ENCODE measurements around the gene MSLN. TPM values are rescaled to one million over a fixed set of nuclear protein-coding genes. Genes with fewer than 3 reads are reported as not detected.

The MSLN gene
- total and polyA plus RNA-seq, 9 of the 15 experiments (the other 6 are each of a cell fraction or from before 2014, with no cell fraction given): not detected

DNA sequence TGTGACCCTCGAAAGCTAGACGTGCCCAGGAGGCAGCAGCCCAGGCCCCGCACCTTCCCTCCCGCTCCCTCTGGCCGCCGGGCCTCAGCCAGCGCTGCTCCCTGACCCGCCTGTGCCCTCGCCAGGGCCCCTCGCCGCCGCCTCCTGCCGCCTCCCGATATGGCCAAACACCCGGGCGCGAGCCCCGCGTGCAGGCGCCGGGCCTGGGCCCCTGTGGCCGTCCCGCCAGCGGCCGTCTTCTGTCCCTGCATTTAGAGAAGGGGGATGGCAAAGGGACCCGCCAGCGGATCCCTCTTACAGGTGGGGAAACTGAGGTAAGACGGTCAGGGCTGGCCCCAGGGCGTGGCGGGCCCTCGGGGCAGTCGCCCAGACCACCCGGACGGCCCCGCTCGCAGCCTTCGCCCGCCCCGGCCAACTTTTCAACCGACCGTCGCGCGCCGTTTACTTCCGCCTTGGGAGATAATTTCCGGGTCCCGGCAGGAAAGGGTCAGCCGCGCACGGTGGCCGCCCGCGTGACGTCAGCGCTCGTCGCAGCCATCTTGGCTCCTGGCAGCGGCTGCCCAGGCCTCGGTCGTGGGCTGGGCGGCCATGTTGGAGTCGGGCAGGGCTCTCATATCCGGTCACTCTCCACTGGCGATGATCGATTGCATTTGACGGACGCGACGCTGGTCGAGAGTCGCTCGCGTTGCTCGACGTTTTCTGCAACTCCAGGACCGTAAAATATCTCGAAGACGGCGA is 47.0 kb downstream of the MSLN start (continued):
- peak in 1 of 2 experiments; percentile 78; a peak in 2 of 4 replicates for TF ChIP-seq MLLT1 (IDR thresholded peaks at IDR 0.05)
- 0 out of 2 replicates have a peak, but pooled peaks have one; percentile 32 for TF ChIP-seq EGR1 (conservative IDR thresholded peaks at IDR 0.05)
- TF ChIP-seq, protein P1, sequence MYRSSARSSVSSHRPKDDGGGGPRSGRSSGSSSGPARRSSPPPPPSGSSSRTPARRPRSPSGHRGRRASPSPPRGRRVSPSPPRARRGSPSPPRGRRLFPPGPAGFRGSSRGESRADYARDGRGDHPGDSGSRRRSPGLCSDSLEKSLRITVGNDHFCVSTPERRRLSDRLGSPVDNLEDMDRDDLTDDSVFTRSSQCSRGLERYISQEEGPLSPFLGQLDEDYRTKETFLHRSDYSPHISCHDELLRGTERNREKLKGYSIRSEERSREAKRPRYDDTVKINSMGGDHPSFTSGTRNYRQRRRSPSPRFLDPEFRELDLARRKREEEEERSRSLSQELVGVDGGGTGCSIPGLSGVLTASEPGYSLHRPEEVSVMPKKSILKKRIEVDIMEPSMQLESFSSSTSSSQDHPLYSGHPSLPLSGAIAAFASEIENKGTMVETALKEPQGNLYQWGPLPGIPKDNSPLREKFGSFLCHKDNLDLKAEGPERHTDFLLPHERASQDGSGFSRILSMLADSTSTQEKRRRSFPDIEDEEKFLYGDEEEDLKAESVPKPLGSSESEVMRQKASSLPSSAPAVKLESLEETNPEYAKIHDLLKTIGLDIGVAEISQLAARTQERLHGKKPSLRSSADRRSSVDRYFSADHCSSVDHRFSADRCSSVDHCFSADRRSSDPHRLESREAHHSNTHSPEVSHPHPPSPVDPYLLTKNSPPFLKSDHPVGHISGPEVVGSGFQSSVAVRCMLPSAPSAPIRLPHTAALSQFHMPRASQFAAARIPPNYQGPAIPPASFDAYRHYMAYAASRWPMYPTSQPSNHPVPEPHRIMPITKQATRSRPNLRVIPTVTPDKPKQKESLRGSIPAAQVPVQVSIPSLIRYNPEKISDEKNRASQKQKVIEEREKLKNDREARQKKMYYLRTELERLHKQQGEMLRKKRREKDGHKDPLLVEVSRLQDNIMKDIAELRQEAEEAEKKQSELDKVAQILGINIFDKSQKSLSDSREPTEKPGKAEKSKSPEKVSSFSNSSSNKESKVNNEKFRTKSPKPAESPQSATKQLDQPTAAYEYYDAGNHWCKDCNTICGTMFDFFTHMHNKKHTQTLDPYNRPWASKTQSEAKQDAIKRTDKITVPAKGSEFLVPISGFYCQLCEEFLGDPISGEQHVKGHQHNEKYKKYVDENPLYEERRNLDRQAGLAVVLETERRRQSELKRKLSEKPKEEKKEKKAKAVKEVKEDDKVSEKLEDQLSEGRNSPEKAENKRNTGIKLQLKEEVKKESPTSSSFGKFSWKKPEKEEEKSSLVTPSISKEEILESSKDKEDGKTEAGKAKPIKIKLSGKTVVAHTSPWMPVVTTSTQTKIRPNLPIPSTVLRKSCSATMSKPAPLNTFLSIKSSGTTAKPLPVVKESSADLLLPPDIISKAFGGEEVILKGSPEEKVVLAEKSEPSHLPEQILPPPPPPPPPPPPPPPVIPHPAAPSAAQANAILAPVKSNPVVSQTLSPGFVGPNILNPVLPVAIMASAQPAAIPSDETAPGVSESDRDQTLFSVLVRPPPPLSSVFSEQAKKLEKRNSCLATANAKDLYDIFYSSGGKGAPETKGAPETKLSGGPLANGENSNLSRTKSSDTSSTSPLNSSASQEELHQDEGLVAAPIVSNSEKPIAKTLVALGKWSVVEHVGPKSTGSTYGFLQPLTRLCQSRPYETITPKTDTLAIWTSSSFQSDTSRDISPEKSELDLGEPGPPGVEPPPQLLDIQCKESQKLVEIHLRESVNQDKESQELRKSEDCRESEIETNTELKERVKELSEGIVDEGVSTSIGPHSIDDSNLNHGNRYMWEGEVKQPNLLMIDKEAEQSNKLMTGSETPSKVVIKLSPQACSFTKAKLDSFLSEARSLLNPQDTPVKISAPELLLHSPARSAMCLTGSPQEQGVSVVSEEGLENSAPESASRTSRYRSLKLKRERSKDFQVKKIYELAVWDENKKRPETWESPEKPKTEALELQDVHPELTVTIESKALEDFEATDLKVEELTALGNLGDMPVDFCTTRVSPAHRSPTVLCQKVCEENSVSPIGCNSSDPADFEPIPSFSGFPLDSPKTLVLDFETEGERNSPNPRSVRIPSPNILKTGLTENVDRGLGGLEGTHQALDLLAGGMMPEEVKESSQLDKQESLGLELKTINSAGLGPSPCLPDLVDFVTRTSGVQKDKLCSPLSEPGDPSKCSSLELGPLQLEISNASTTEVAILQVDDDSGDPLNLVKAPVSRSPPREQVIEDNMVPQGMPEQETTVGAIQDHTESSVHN (IDR thresholded peaks at IDR 0.05; ENCODE audit: borderline replicate concordance in 1 of 2, low read depth in 1 of 2): no peak
- TF ChIP-seq CHD4 (IDR thresholded peaks at IDR 0.05; ENCODE audit: insufficient read depth, insufficient replicate concordance, low read depth, low read length, poor library complexity, severe bottlenecking): no peak
- 0 out of 2 replicates have a peak, but pooled peaks have one; percentile 71 for TF ChIP-seq ZBTB9 (CRISPR knock-in tag; IDR thresholded peaks at IDR 0.05)
- TF ChIP-seq, protein P2, sequence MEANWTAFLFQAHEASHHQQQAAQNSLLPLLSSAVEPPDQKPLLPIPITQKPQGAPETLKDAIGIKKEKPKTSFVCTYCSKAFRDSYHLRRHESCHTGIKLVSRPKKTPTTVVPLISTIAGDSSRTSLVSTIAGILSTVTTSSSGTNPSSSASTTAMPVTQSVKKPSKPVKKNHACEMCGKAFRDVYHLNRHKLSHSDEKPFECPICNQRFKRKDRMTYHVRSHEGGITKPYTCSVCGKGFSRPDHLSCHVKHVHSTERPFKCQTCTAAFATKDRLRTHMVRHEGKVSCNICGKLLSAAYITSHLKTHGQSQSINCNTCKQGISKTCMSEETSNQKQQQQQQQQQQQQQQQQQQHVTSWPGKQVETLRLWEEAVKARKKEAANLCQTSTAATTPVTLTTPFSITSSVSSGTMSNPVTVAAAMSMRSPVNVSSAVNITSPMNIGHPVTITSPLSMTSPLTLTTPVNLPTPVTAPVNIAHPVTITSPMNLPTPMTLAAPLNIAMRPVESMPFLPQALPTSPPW (CRISPR knock-in tag; IDR thresholded peaks at IDR 0.05): peak; percentile 51
- no peak for TF ChIP-seq MLX (CRISPR knock-in tag; conservative IDR thresholded peaks at IDR 0.05)
- TF ChIP-seq PHB (CRISPR knock-in tag; IDR thresholded peaks at IDR 0.05): no peak
- TF ChIP-seq TFAP4 (CRISPR knock-in tag; IDR thresholded peaks at IDR 0.05; ENCODE audit: borderline replicate concordance): peak; percentile 89
- TF ChIP-seq ZNF507 (tag; conservative IDR thresholded peaks at IDR 0.05): no peak
- no peak for TF ChIP-seq ZSCAN29 (IDR thresholded peaks at IDR 0.05)
